ENCODE results near the gene RPS18. TPM values are rescaled to one million over a fixed set of nuclear protein-coding genes. Genes with fewer than 3 reads are reported as not detected.
A peak's percentile ranks its signal among the peaks of the same experiment; 100 is the strongest.
"Not testable (repeated sequence)": the region's sequence is repeated elsewhere in the genome, so short reads cannot be mapped to it uniquely, and the experiment has no call there.

RPS18 gene
- polyA plus RNA-seq, 3 donors = 2,982 to 3,472 (median 3,206) TPM

DNA sequence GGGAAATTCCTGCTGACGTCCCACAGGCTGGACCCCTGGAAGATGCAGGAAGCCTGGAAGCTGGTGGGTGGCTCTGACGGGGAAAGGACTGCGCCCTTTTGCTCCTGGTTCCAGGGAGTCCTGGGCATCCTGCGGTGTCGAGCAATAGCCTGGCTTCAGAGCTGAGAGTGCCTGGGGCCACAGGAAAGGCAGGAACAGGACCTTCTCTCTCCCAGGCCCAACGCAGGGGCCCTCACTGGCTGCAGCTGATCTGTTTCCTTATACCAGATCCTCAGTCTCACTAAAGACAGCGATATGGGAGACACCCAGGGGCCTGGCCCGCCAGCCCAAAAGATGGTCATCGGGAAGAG is 6.5 kb downstream of the RPS18 start:
- no peak for DNase-seq (ENCODE audit: extremely low read depth in 1 of 11, low read depth in 9 of 11, low spot score in 4 of 11)

DNA sequence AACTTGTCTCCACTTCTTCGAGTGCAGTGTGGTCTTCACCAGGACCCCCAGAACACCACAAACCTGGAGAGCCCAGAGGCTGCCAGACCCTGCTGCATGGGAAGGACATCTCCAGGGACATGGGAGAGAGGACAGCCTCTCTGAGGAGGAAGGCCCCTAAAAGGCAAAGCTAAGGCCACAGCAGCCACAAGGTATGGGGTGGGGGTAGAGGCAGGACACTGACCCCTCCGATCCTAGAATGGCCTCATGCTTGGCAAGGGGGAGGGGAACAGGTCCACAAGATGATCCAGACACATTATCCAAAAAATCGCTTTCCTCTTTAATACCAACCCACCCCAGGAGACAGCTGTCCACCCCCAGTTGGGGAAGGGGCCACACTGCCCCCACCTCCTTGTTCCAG is 6.9 kb downstream of the RPS18 start:
- no peak for DNase-seq (ENCODE audit: extremely low read depth in 1 of 11, low read depth in 9 of 11, low spot score in 4 of 11)

DNA sequence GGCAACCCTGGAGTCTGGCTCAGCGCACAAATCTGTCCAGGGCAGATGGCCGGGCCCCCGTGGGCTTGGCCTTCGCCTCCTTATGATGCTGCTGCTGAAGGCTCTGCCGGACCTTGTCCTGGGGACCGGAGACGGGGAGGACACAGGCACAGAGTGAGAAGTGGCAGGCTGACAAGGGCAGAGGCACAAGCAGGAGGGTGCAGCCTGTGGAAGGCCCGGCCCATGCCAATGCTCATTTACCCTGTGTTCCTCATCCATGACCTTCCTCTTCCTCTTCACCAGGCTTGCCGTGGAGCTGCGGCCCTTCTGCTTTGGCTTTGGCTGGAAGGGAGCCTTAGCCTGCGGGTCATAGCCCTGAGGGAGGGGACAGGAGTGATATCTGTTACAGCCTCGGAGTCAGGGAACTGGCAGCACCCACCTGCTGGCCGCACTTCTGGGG is 7.4 kb downstream of the RPS18 start:
- no peak for DNase-seq (ENCODE audit: extremely low read depth in 1 of 11, low read depth in 9 of 11, low spot score in 4 of 11)

DNA sequence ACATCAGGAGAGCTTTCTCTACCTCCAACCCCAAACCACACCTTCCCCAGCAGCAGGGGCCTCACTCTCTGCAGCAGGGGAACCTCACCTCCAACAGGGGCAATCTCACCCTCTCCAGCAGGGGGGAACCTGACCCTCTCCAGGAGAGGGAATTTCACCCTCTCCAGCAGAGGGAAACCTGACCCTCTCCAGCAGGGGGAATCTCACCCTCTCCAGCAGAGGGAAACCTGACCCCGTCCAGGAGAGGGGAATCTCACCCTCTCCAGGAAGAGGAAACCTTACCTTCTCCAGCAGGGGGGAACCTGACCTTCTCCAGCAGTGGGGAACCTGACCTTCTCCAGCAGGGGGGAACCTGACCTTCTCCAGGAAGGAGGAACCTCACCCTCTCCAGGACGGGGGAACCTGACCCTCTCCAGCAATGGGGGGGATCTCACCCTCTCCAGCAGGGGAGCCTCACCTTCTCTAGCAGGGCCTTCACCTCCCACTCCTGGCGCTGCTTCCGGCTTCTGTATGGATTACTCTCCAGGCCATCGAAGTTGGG is 8.2 kb downstream of the RPS18 start:
- peak in 1 of 11 donors; percentile 28 for DNase-seq (ENCODE audit: extremely low read depth in 1 of 11, low read depth in 9 of 11, low spot score in 4 of 11)

- DNase-seq (ENCODE audit: extremely low read depth in 1 of 11, low read depth in 9 of 11, low spot score in 4 of 11) = no peak
These were observed 8.7 kb downstream of the RPS18 start for GRCh38 chr6:33280539-33280938.

DNA sequence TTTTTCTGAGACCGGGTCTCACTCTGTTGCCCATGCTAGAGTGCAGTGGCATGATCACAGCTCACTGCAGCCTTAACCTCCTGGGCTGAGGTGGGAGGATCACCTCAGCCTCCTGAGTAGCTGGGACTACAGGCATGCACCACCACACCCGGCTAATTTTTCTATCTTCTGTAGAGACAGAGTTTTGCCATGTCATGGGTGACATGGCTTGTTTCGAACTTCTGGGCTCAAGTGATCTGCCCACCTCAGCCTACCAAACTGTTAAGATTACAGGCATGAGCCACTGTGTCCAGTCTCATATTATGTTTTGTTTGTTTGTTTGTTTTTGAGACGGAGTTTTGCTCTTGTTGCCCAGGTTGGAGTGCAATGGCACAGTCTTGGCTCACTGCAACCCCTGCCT is 13.3 kb downstream of the RPS18 start:
- not testable (repeated sequence) for DNase-seq (ENCODE audit: extremely low read depth in 1 of 11, low read depth in 9 of 11, low spot score in 4 of 11)

DNA sequence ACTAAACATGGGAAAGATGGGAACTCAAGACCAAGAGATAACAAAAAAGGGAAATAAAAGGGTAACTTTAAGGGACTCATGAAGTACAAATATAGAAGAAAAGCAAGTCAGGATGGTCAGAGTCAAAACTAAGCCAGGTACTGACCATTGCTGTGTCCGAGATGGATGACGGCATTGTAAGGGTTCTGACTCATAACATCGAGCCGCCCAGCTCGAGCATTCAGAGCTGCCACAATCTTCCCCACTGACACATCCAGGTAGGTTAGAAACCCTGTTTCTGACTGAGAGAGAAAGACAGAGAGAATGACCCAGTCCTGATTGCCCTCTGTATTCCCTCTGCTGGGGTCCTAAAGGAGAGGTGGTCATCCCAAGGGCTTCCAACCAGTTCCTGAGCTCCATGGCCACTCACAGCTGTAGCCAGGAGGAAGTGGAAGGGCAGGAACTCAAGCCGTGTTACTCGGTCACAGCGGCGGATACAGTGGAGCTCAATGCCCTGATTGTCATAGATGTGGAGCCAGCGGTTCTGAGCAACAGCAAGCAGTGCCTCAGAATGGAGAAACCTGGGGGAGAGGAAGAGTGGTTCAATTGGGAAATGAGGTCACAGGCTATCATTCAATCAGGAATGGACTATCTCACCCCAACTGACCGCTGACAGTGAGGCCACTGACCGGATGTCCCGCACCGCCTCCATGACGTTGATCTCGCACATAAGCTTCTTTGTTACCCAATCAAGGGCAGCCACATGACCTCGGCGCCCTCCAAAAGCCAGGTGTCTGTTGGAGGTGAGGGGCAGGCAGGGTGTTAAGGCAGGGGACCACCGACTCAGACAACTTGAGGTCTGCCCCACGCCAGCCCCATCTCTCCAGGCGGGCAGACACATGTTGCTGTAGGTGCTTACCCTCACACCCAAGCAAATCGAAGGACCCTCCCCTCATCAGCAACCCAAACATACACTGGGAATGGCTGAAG is 15.4 kb downstream of the RPS18 start:
- no peak for DNase-seq (ENCODE audit: extremely low read depth in 1 of 11, low read depth in 9 of 11, low spot score in 4 of 11)

DNA sequence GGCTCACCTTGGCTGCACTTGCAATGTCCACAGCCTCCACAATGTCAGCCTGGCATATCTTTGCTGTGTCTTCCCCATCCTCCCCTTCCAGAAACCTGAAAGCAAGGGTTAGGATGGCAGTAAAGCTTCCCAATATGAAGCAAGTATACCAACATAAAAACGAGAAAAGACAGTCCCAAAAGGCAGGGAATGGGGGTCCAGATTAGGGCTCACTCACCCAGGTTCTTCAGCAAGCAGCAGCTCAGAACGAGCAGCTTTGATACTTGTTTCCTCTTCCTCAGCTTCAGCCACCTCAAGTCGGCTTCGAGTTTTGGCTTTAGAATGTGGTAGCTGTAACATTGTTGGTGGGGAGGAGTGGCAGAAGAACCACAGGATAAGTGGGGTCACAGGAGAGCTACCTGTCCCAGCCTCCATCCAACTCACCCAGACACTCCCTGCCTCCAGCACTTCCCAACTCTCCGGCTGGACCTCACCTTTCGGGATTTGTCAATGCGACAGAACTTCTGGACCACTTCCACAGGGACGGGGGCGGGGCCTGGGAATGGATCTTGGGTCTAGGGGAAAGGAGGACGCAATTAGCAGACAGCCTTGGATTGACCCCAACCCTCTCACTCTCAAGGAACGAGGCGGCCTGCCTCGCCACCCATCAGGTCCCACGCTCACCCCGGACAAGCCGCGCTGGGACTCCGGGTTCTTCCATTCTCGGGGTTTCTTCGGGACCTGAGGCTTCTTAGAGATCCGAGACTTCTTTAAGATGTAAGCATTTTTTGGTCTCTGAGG is 16.5 kb downstream of the RPS18 start:
- DNase-seq (ENCODE audit: extremely low read depth in 1 of 11, low read depth in 9 of 11, low spot score in 4 of 11) = no peak

- DNase-seq (ENCODE audit: extremely low read depth in 1 of 11, low read depth in 9 of 11, low spot score in 4 of 11) = peak in 9 of 11 donors; percentile 77 to 93 (median 88)
These were observed 17.3 kb downstream of the RPS18 start, which contains the start of the genes PFDN6 and WDR46 for GRCh38 chr6:33288921-33289783. PFDN6 (plus strand) TSS chr6:33289601; CDS start chr6:33289857, 256 bp downstream. WDR46 (minus strand) TSS chr6:33289239; CDS start chr6:33289170, 69 bp downstream.

DNA sequence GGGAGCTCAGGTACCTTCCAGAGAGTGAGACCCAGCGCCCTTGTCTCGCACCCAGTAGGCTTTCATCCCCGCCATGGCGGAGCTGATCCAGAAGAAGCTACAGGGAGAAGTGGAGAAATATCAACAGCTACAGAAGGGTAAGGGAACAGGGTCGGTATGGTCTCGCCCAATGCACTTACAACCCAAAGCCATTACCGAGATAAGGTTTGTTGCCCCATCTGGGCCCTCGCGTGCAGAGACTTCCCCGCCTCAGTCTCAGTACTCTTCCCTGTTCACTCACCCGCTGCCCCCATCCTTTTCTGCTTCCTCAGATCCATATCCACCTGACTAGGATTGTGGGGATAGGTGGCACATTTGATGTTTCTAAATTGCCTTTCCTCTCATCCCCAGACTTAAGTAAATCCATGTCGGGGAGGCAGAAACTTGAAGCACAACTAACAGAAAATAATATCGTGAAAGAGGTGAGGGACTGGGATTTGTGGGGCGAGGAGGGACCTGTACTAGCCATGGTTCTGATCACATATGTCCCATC is 18.0 kb downstream of the RPS18 start:
- no peak for DNase-seq (ENCODE audit: extremely low read depth in 1 of 11, low read depth in 9 of 11, low spot score in 4 of 11)

DNA sequence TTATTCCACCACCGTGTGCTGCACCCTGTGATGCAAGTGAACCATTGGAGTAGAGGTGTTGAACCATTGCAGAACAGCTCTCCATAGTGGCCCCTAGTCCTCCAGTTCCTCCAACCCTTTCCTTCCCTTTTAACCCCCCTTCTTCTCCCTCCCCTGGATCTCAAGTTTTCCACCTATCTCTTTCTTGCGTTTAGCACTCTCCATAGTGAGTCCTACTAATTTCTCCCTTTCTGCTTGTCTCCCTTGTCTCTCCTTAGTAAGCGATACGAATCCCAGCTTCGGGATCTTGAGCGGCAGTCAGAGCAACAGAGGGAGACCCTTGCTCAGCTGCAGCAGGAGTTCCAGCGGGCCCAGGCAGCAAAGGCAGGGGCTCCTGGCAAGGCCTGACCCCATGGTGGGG is 18.6 kb downstream of the RPS18 start:
- no peak for DNase-seq (ENCODE audit: extremely low read depth in 1 of 11, low read depth in 9 of 11, low spot score in 4 of 11)

DNA sequence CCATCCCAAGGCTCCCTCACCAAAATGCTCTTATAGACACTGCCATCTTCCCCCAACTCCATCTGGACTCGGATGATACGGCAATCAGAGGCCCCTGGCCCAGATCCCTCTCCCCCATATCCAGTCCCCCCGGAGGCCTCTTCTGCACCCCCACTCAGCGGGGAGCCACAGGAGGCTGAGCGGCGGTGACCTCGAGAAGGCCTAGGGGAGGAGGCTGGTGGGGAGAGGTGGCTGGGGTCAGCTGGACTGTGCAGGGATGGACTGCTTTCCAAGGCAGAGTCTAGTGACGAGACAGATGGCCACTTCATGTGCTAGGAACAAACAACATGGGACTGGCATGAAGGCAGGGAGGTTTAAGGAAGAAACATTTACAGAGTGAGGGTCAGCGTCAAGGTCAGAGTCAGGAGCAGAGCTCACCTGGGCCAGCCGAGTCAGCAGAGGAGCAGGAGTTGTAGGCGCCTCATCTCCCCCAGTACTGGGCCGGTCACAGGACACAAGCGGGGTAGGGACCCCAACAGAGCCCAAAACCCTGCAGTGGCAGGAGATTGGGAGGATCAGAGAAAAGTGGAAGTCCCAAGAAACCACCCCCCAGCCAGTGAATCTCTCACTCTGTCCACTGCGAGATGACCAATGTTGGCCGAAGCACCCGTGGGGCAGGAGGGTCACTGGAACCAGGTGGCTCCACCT is 21.3 kb downstream of the RPS18 start:
- no peak for DNase-seq (ENCODE audit: extremely low read depth in 1 of 11, low read depth in 9 of 11, low spot score in 4 of 11)

GRCh38 chr6:33294086-33294823 is 22.4 kb downstream of the RPS18 start:
- no peak for DNase-seq (ENCODE audit: extremely low read depth in 1 of 11, low read depth in 9 of 11, low spot score in 4 of 11)

DNA sequence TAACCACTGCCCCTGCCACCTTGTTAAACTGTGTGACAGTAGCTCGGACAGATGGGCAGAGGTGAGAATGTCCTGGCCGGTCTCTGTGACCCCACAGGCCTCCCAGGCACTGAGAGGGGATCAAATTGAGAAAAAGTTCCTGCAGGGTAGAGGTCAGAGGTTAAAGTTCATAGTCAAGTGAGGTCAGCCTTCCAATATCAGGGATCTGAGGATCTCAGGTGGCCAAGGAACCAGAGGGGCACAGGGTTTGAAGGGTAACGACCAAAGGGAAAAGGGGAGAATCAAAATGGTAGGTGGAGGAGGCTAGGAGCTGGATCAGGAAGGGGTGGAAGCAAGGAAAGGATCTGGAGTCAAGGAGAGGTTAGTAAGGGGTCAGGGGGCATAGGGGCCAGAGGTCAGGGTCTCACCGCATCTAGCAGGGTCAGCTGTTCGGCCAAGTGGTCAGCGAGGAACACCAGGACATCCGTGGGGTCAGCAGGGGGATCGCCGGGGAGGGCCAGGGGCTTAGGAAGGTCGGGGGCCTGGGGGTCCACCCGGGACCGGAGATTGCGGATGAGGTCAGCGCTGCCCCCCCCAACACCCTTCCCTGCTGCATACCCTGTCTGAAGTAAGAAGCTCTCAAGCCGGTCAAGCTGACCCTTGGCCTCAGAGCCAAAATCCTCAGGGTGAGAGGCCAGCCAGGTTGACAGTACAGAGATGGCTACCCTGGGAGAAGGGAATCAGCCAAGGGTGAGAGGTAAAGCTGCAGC is 23.9 kb downstream of the RPS18 start:
- no peak for DNase-seq (ENCODE audit: extremely low read depth in 1 of 11, low read depth in 9 of 11, low spot score in 4 of 11)

DNA sequence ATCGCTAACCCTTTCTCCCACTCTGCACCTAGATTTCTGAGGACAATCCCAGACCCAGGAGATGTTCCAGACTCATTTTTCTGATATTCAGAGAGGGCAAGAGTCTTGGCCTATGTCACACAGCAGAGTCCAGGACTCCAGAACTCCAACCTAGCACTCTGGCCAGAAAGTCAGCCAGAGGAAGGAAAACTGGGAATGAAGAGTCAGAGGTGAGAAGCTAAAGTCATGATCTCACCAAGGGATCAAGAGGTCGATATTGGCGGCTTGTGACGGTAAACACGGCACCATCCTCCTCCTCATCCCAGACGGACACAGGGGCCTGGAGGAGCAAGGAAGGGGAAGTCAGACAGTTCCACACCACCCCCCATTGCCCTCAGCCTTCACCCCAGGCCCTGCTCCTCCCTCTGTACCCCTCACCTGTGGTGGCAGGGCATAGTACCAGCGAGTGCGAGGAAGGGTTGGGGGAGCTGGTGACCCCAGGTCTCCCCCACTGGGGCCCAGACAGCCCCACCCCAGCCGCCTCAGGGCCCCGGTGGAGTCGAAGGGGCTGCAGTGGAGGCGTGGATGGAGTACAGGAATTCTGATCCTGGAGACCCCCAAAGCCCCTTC is 25.0 kb downstream of the RPS18 start:
- DNase-seq (ENCODE audit: extremely low read depth in 1 of 11, low read depth in 9 of 11, low spot score in 4 of 11) = no peak

- DNase-seq (ENCODE audit: extremely low read depth in 1 of 11, low read depth in 9 of 11, low spot score in 4 of 11) = peak in 2 of 11 donors; percentile 36 to 47
These were observed 25.6 kb downstream of the RPS18 start for GRCh38 chr6:33297406-33297955.
